OCI-LY1 (cell line): ENCODE results near the gene CDC34.

Source experiments
- H2AFZ ChIP-seq: fragments of 200-600 bp; sonication (generic), shearing (Covaris generic); 2 replicates; pipeline ENCODE4 v1.6.0; 2014; ENCODE audit warnings: antibody characterized with exemption, mild to moderate bottlenecking, low read length
- H3F3A ChIP-seq: fragments of 200-600 bp; sonication (generic), shearing (Covaris generic); 2 replicates; pipeline ENCODE4 v1.6.0; 2014; ENCODE audit warnings: mild to moderate bottlenecking, antibody characterized with exemption, low read length, moderate library complexity; ENCODE audit not compliant: insufficient read depth
- H3K27ac ChIP-seq: fragments of 200-600 bp; sonication (generic); 2 replicates; pipeline ENCODE4 v1.5.1; 2014; ENCODE audit warnings: low read length, mixed run types, mild to moderate bottlenecking, low read depth; ENCODE audit not compliant: poor library complexity, severe bottlenecking
- H3K27me3 ChIP-seq: fragments of 200-600 bp; sonication (generic); 2 replicates; pipeline ENCODE4 v1.6.0; 2014; ENCODE audit warnings: antibody characterized with exemption, mild to moderate bottlenecking, low read length, moderate library complexity; ENCODE audit not compliant: insufficient read depth
- H3K36me3 ChIP-seq: fragments of 200-600 bp; sonication (generic); 2 replicates; pipeline ENCODE4 v1.6.1; 2014; ENCODE audit warnings: mild to moderate bottlenecking, antibody characterized with exemption, low read length, moderate library complexity, mixed read lengths; ENCODE audit not compliant: insufficient read depth
- H3K4me1 ChIP-seq: fragments of 200-600 bp; sonication (generic); 2 replicates; pipeline ENCODE4 v1.5.1; 2014; ENCODE audit warnings: mild to moderate bottlenecking, low read length, moderate library complexity; ENCODE audit not compliant: insufficient read depth, severe bottlenecking
- H3K4me2 ChIP-seq: fragments of 200-600 bp; sonication (generic), shearing (Covaris generic); 2 replicates; pipeline ENCODE4 v1.6.1; 2014; ENCODE audit warnings: low read length
- H3K4me3 ChIP-seq: fragments of 200-600 bp; sonication (generic); 2 replicates; pipeline ENCODE4 v1.5.1; 2014; ENCODE audit warnings: low read length, low read depth, mild to moderate bottlenecking, mixed read lengths; ENCODE audit not compliant: poor library complexity, severe bottlenecking
- H3K79me2 ChIP-seq: fragments of 200-600 bp; shearing (Covaris generic); 2 replicates; pipeline ENCODE4 v1.6.1; 2016; ENCODE audit warnings: mixed run types, low read length, mixed read lengths; ENCODE audit not compliant: insufficient read depth
- H3K9ac ChIP-seq: fragments of 200-600 bp; sonication (generic), shearing (Covaris generic); 2 replicates; pipeline ENCODE4 v1.6.1; 2014; ENCODE audit warnings: mild to moderate bottlenecking, low read length, mixed read lengths
- H3K9me2 ChIP-seq: fragments of 200-600 bp; sonication (generic), shearing (Covaris generic); 2 replicates; pipeline ENCODE4 v1.6.1; 2014; ENCODE audit warnings: low read depth, mild to moderate bottlenecking, low read length, mixed read lengths
- H3K9me3 ChIP-seq: fragments of 200-600 bp; shearing (Covaris generic); 2 replicates; pipeline ENCODE4 v1.6.1; 2014; ENCODE audit warnings: low read length, mixed read lengths
- H4K20me1 ChIP-seq: fragments of 200-600 bp; sonication (generic), shearing (Covaris generic); 2 replicates; pipeline ENCODE4 v1.6.0; 2016; ENCODE audit warnings: mild to moderate bottlenecking, low read length; ENCODE audit not compliant: insufficient read depth
- CTCF ChIP-seq: fragments of 200-600 bp; sonication (generic), shearing (Covaris generic); IDR thresholded peaks from 2 replicates; pipeline ENCODE4 v1.5.1; 2017; ENCODE audit warnings: mild to moderate bottlenecking, antibody characterized with exemption, low read length, moderate library complexity, mixed read lengths
- EZH2 ChIP-seq: fragments of 200-600 bp; sonication (generic), shearing (Covaris generic); IDR thresholded peaks from 2 replicates; pipeline ENCODE4 v1.8.0; 2017; ENCODE audit warnings: borderline replicate concordance, mixed run types, mild to moderate bottlenecking, antibody characterized with exemption, low read length, moderate library complexity, mixed read lengths

CDC34 gene

GRCh38 chr19:525857-526419 is 5.6 kb upstream of the CDC34 start:
- no peak overlapping the region for H3K27ac ChIP-seq
- no peak overlapping the region for H3K4me3 ChIP-seq
- H3K79me2 ChIP-seq = no peaks in the 10 kb centered on the region
- H3K27me3 ChIP-seq = no peaks in the 10 kb centered on the region
- H4K20me1 ChIP-seq = no peaks in the 10 kb centered on the region
- no peak overlapping the region for H3K4me2 ChIP-seq
- no peak overlapping the region for H2AFZ ChIP-seq
- no peaks in the 10 kb centered on the region for H3K9me3 ChIP-seq
- H3K9me2 ChIP-seq = no peaks in the 10 kb centered on the region
- H3K36me3 ChIP-seq = no peaks in the 10 kb centered on the region
- TF ChIP-seq CTCF = no peak
- no peak for TF ChIP-seq EZH2
- no peaks in the 10 kb centered on the region for H3F3A ChIP-seq
- peaks cover 11% of the 10 kb centered on the region for H3K4me1 ChIP-seq
- H3K9ac ChIP-seq = no peak overlapping the region

- Histone ChIP-seq H3K4me2 (peak overlapping the region; percentile 74), H4K20me1 (no peaks in the 10 kb centered on the region), H3K9me3 (no peaks in the 10 kb centered on the region), H3K27ac (no peak overlapping the region), H3K9ac (peak overlapping the region; percentile 87), H3K4me3 (peak overlapping the region; percentile 90), H3F3A (no peaks in the 10 kb centered on the region), H3K79me2 (no peaks in the 10 kb centered on the region), H2AFZ (no peak overlapping the region), H3K36me3 (no peaks in the 10 kb centered on the region), H3K9me2 (no peaks in the 10 kb centered on the region), H3K4me1 (peaks cover 25% of the 10 kb centered on the region), H3K27me3 (no peaks in the 10 kb centered on the region)
- TF ChIP-seq CTCF (no peak), EZH2 (no peak)
Measured at GRCh38 chr19:530134-531008, 1.2 kb upstream of the CDC34 start.

- Histone ChIP-seq H4K20me1 (no peaks in the 10 kb centered on the region), H3F3A (no peaks in the 10 kb centered on the region), H2AFZ (no peak overlapping the region), H3K36me3 (peaks cover 2% of the 10 kb centered on the region; the same call in 1 of the 2 replicates), H3K9me2 (no peaks in the 10 kb centered on the region), H3K79me2 (no peaks in the 10 kb centered on the region), H3K4me2 (peak overlapping the region; percentile 74), H3K27me3 (no peaks in the 10 kb centered on the region), H3K9me3 (no peaks in the 10 kb centered on the region), H3K27ac (no peak overlapping the region), H3K4me1 (peaks cover 25% of the 10 kb centered on the region), H3K9ac (peak overlapping the region; percentile 87), H3K4me3 (peak overlapping the region; percentile 90)
- no peak for TF ChIP-seq EZH2
- no peak for TF ChIP-seq CTCF
Measured at GRCh38 chr19:531009-531752, 379 bp upstream of the CDC34 start.
